CD4-positive, alpha-beta T cell treated with Interferon gamma for 1 hour (primary cell): ENCODE data around the gene MSTN.

Experiments
- DNase-seq: peaks from one replicate; pipeline ENCODE4 v3.0.0-alpha.2; 2020

Gene MSTN

GRCh38 chr2:190062601-190063000 lies at the start of gene MSTN:
TSS of gene MSTN (minus strand) at chr2:190062729. CDS start at chr2:190062596, 133 bp downstream.
- no peak for DNase-seq

GRCh38 chr2:190111166-190111565 lies 48.6 kb upstream of the MSTN start:
- DNase-seq = no peak

- DNase-seq = no peak
These were observed 48.2 kb upstream of the MSTN start for GRCh38 chr2:190110699-190111098.

- no peak for DNase-seq
These were observed 47.6 kb upstream of the MSTN start for GRCh38 chr2:190110131-190110530.

GRCh38 chr2:190107409-190107808 lies 44.9 kb upstream of the MSTN start:
- no peak for DNase-seq

- no peak for DNase-seq
These were observed 44.3 kb upstream of the MSTN start for GRCh38 chr2:190106783-190107182.

GRCh38 chr2:190105554-190105953 lies 43.0 kb upstream of the MSTN start:
- DNase-seq = no peak

GRCh38 chr2:190103144-190103543 lies 40.6 kb upstream of the MSTN start:
- no peak for DNase-seq

GRCh38 chr2:190099890-190100697 lies 37.6 kb upstream of the MSTN start:
- no peak for DNase-seq

- DNase-seq = no peak
These were observed 36.3 kb upstream of the MSTN start for GRCh38 chr2:190098851-190099250.

GRCh38 chr2:190097115-190097514 lies 34.6 kb upstream of the MSTN start:
- DNase-seq = no peak

- no peak for DNase-seq
These were observed 31.9 kb upstream of the MSTN start for GRCh38 chr2:190094316-190094871.

GRCh38 chr2:190093793-190094192 lies 31.3 kb upstream of the MSTN start:
- DNase-seq = no peak

- DNase-seq = no peak
These were observed 27.6 kb upstream of the MSTN start for GRCh38 chr2:190090148-190090547.

GRCh38 chr2:190088917-190089316 lies 26.4 kb upstream of the MSTN start:
- DNase-seq = no peak

- no peak for DNase-seq
These were observed 22.2 kb upstream of the MSTN start for GRCh38 chr2:190084704-190085103.

GRCh38 chr2:190082118-190082517 lies 19.6 kb upstream of the MSTN start:
- DNase-seq = no peak

GRCh38 chr2:190080527-190081049 lies 18.1 kb upstream of the MSTN start:
- no peak for DNase-seq

- no peak for DNase-seq
These were observed 16.6 kb upstream of the MSTN start for GRCh38 chr2:190079160-190079559.

- no peak for DNase-seq
These were observed 13.1 kb upstream of the MSTN start for GRCh38 chr2:190075623-190076022.

- no peak for DNase-seq
These were observed 7.6 kb upstream of the MSTN start for GRCh38 chr2:190069936-190070696.

GRCh38 chr2:190068764-190069163 lies 6.2 kb upstream of the MSTN start:
- no peak for DNase-seq

- DNase-seq = no peak
These were observed 3.3 kb upstream of the MSTN start for GRCh38 chr2:190065839-190066238.

GRCh38 chr2:190063624-190064023 lies 1.1 kb upstream of the MSTN start:
- no peak for DNase-seq
